HEK293 (cell line): Measurements from ENCODE around the gene CST7.

Experiments used
- CTCF ChIA-PET: fragments of 350-600 bp; formaldehyde crosslinking; extraction: SDS; loops from one replicate; lab custom pipeline; 2021; ENCODE audit warnings: antibody characterized with exemption; lab: Yijun Ruan, JAX
- POLR2A ChIA-PET: fragments of 300-600 bp; formaldehyde crosslinking; extraction: SDS; loops from one replicate; lab custom pipeline; 2020; ENCODE audit warnings: antibody characterized with exemption, inconsistent platforms; lab: Yijun Ruan, JAX
- H3K27ac ChIP-seq: fragments of 200-500 bp; sonication (Bioruptor generic); 2 replicates; pipeline ENCODE4 v1.5.1; 2014; ENCODE audit warnings: low read depth, low read length, control low read depth, inconsistent platforms; ENCODE audit errors: extremely low read depth
- H3K36me3 ChIP-seq, 2 experiments: fragments of 200-500 bp in 1 of 2; sonication (Bioruptor generic) in 1 of 2; 1 replicate in 1 of 2; 2 replicates in 1 of 2; pipeline ENCODE4 v1.5.1; 2014 to 2017; ENCODE audit warnings: inconsistent platforms in 2 of 2, low read length in 2 of 2; ENCODE audit not compliant: control insufficient read depth in 2 of 2, insufficient read depth in 1 of 2
- H3K4me1 ChIP-seq: fragments of 200-500 bp; sonication (Bioruptor generic); 2 replicates; pipeline ENCODE4 v1.5.1; 2014; ENCODE audit warnings: mild to moderate bottlenecking, low read length, inconsistent platforms; ENCODE audit not compliant: control insufficient read depth, insufficient read depth
- H3K4me3 ChIP-seq: 2 replicates; pipeline ENCODE4 v1.5.1; 2011; ENCODE audit warnings: low read depth, mild to moderate bottlenecking, control low read depth, low read length, moderate library complexity
- H3K9me3 ChIP-seq: fragments of 200-500 bp; sonication (Bioruptor generic); 2 replicates; pipeline ENCODE4 v1.5.1; 2014; ENCODE audit warnings: low read depth, low read length, inconsistent platforms; ENCODE audit not compliant: control insufficient read depth, insufficient read depth
- GLIS1 ChIP-seq: fragments of 450-650 bp; formaldehyde crosslinking; IDR thresholded peaks from 2 replicates; pipeline ENCODE4 v1.5.1; 2016; ENCODE audit warnings: missing biosample characterization, missing genetic modification characterization
- KLF16 ChIP-seq: fragments of 450-650 bp; formaldehyde crosslinking; IDR thresholded peaks from 2 replicates; pipeline ENCODE4 v1.5.1; 2017; ENCODE audit warnings: missing biosample characterization, missing genetic modification characterization
- PRDM1 ChIP-seq: fragments of 450-650 bp; formaldehyde crosslinking; IDR thresholded peaks from 2 replicates; pipeline ENCODE4; 2016; ENCODE audit warnings: missing biosample characterization, missing genetic modification characterization
- ZBTB17 ChIP-seq: fragments of 450-650 bp; formaldehyde crosslinking; IDR thresholded peaks from 2 replicates; pipeline ENCODE4 v1.5.1; 2016; ENCODE audit warnings: missing biosample characterization, missing genetic modification characterization
- ZBTB20 ChIP-seq: fragments of 450-650 bp; formaldehyde crosslinking; IDR thresholded peaks from 2 replicates; pipeline ENCODE4 v1.5.1; 2016; ENCODE audit warnings: missing biosample characterization, missing genetic modification characterization
- ZBTB48 ChIP-seq: fragments of 450-650 bp; formaldehyde crosslinking; IDR thresholded peaks from 2 replicates; pipeline ENCODE4 v1.5.1; 2016; ENCODE audit warnings: missing biosample characterization, missing genetic modification characterization
- ZBTB7A ChIP-seq: fragments of 450-650 bp; formaldehyde crosslinking; IDR thresholded peaks from 2 replicates; pipeline ENCODE4 v1.5.1; 2016; ENCODE audit warnings: low read depth, missing biosample characterization, missing genetic modification characterization
- ZFP41 ChIP-seq: fragments of 450-650 bp; formaldehyde crosslinking; IDR thresholded peaks from 2 replicates; pipeline ENCODE4 v1.5.1; 2016; ENCODE audit warnings: missing biosample characterization, missing genetic modification characterization, borderline replicate concordance
- ZNF2 ChIP-seq: fragments of 450-650 bp; formaldehyde crosslinking; IDR thresholded peaks from 2 replicates; pipeline ENCODE4 v1.5.1; 2016; ENCODE audit warnings: missing biosample characterization, missing genetic modification characterization
- ZNF202 ChIP-seq: fragments of 450-650 bp; formaldehyde crosslinking; IDR thresholded peaks from 2 replicates; pipeline ENCODE4 v1.5.1; 2016; ENCODE audit warnings: missing biosample characterization, missing genetic modification characterization, borderline replicate concordance
- ZNF239 ChIP-seq: fragments of 450-650 bp; formaldehyde crosslinking; IDR thresholded peaks from 2 replicates; pipeline ENCODE4 v1.5.1; 2016; ENCODE audit warnings: missing biosample characterization, missing genetic modification characterization
- ZNF350 ChIP-seq: fragments of 450-650 bp; formaldehyde crosslinking; IDR thresholded peaks from 2 replicates; pipeline ENCODE4 v1.5.0; 2017; ENCODE audit warnings: missing biosample characterization, mild to moderate bottlenecking, missing genetic modification characterization
- ZNF366 ChIP-seq: fragments of 450-650 bp; formaldehyde crosslinking; conservative IDR thresholded peaks from 2 replicates; pipeline ENCODE4 v1.5.1; 2016; ENCODE audit warnings: missing biosample characterization, missing genetic modification characterization
- ZNF416 ChIP-seq: fragments of 450-650 bp; formaldehyde crosslinking; IDR thresholded peaks from 2 replicates; pipeline ENCODE4 v1.5.1; 2016; ENCODE audit warnings: missing biosample characterization, missing genetic modification characterization
- ZNF488 ChIP-seq: fragments of 450-650 bp; formaldehyde crosslinking; IDR thresholded peaks from 2 replicates; pipeline ENCODE4 v1.5.1; 2016; ENCODE audit warnings: missing biosample characterization, missing genetic modification characterization
- ZNF549 ChIP-seq: fragments of 450-650 bp; IDR thresholded peaks from 2 replicates; pipeline ENCODE4 v1.5.1; 2018; ENCODE audit warnings: missing biosample characterization, missing genetic modification characterization, mild to moderate bottlenecking, inconsistent platforms, moderate library complexity
- ZNF626 ChIP-seq: fragments of 450-650 bp; sonication (Bioruptor Pico); formaldehyde crosslinking; IDR thresholded peaks from 2 replicates; pipeline ENCODE4 v1.5.1; 2018; ENCODE audit warnings: missing biosample characterization, missing genetic modification characterization, inconsistent platforms
- ZNF76 ChIP-seq: fragments of 450-650 bp; formaldehyde crosslinking; IDR thresholded peaks from 2 replicates; pipeline ENCODE4; 2016; ENCODE audit warnings: low read depth, missing biosample characterization, missing genetic modification characterization, borderline replicate concordance
- ZNF776 ChIP-seq: fragments of 450-650 bp; formaldehyde crosslinking; IDR thresholded peaks from 2 replicates; pipeline ENCODE4 v1.5.0; 2017; ENCODE audit warnings: missing biosample characterization, missing genetic modification characterization, borderline replicate concordance
- ZNF792 ChIP-seq: fragments of 450-650 bp; formaldehyde crosslinking; IDR thresholded peaks from 2 replicates; pipeline ENCODE4 v1.5.1; 2016; ENCODE audit warnings: missing biosample characterization, missing genetic modification characterization
- ZNF837 ChIP-seq: fragments of 450-650 bp; formaldehyde crosslinking; IDR thresholded peaks from 2 replicates; pipeline ENCODE4 v1.5.1; 2016; ENCODE audit warnings: missing biosample characterization, missing genetic modification characterization
- ZSCAN16 ChIP-seq: fragments of 450-650 bp; formaldehyde crosslinking; IDR thresholded peaks from 2 replicates; pipeline ENCODE4 v1.5.1; 2016; ENCODE audit warnings: missing biosample characterization, missing genetic modification characterization
- TF ChIP-seq, protein P1 (sequence below): fragments of 450-650 bp; formaldehyde crosslinking; IDR thresholded peaks from 2 replicates; pipeline ENCODE4 v1.5.1; 2016; ENCODE audit warnings: missing biosample characterization, missing genetic modification characterization

The CST7 gene

GRCh38 chr20:24959591-24960301, 10.7 kb downstream of the CST7 start:
- Histone ChIP-seq H3K36me3 (peaks cover 0 to 63% of the 10 kb centered on the region in 2 experiments; a peak in 1 of 3 replicates), H3K4me3 (no peak overlapping the region), H3K4me1 (no peaks in the 10 kb centered on the region)
- POLR2A ChIA-PET = no interaction called here
- no peak for TF ChIP-seq ZNF776 (tag by site-specific recombination)
- no peak for TF ChIP-seq ZNF366 (tag by site-specific recombination)
- TF ChIP-seq, all 188 proteins: peak for 0
- H3K27ac ChIP-seq = no peak overlapping the region
- CTCF ChIA-PET = no interaction called here
- H3K9me3 ChIP-seq = no peaks in the 10 kb centered on the region

DNA sequence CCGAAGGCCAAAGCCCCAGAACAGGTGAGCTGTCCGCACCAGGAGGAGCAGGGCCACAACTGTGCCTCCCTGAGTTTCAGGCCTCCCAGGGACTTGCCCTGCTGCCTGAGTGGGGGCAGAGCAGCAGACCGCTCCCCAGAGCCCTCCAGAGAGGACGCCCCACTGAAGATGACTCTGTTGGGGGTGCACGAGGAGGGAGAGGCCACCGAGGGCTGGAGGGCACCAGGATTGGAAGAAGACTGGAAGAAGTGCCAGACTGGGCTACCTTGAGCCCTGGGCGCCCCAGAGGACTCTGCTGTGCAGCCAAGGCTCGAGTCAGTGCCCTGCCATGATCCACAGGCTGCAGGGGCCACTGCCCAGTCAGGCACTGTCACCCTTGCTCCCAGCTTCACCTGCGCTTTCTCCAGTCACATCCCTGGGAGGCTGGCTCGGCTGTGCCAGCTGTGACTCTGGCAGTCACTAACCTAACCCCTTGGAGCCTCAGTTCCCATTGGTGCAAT, 11.3 kb downstream of the CST7 start:
- peaks cover 0 to 69% of the 10 kb centered on the region in 2 experiments; a peak in 1 of 3 replicates for H3K36me3 ChIP-seq
- H3K27ac ChIP-seq = no peak overlapping the region
- TF ChIP-seq GLIS1 (tag by site-specific recombination) (0 out of 2 replicates have a peak, but pooled peaks have one; percentile 22), ZNF837 (no peak)
- H3K4me1 ChIP-seq = no peaks in the 10 kb centered on the region
- no peak overlapping the region for H3K4me3 ChIP-seq
- ChIA-PET CTCF (no interaction called here), POLR2A (no interaction called here)
- H3K9me3 ChIP-seq = no peaks in the 10 kb centered on the region

GRCh38 chr20:24960861-24961260, 11.8 kb downstream of the CST7 start:
- peaks cover 0 to 74% of the 10 kb centered on the region in 2 experiments; a peak in 1 of 3 replicates for H3K36me3 ChIP-seq
- POLR2A ChIA-PET = no interaction called here

DNA sequence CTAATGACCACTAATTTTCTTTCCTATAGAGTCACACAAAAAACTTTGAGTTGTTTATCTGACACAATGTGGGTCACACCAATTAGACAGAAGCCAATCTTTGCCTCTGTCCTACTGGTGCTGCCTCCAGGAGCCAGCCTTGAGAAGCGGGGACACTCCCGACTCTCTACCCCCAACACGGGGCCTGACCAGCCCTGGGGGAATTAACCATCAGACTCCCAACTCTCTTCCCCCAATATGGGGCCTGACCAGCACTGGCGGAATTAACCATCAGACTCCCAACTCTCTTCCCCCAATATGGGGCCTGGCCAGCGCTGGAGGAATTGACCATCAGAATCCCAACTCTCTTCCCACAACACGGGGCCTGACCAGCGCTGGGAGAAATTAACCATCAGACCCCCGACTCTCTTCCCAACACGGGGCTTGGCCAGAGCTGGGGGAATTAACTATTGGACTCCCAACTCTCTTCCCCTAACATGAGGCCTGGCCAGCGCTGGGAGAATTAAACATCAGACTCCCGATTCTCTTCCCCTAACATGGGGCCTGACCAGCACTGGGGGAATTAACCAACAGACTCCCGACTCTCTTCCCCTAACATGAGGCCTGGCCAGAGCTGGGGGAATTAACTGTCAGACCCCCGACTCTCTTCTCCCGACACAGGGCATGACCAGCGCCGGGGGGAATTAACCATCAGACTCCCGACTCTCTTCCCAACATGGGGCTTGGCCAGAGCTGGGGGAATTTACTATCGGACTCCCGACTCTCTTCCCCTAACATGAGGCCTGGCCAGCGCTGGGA, 12.5 kb downstream of the CST7 start:
- ChIA-PET POLR2A (no interaction called here), CTCF (interaction anchor here (0.6 kb wide), 1 partner anchor 219 kb away, joined by 3 read pairs; no protein-coding TSS in a partner anchor)
- Histone ChIP-seq H3K27ac (no peak overlapping the region), H3K4me3 (no peak overlapping the region), H3K36me3 (peaks cover 0 to 81% of the 10 kb centered on the region in 2 experiments; a peak in 1 of 3 replicates), H3K4me1 (no peaks in the 10 kb centered on the region), H3K9me3 (no peaks in the 10 kb centered on the region)
- TF ChIP-seq ZNF350 (no peak), ZBTB20 (tag by site-specific recombination) (no peak), ZSCAN16 (tag by site-specific recombination) (no peak)
- TF ChIP-seq, all 188 proteins: peak for 0

More at GRCh38 chr20:24960861-24961260, 11.8 kb downstream of the CST7 start:
- no peaks in the 10 kb centered on the region for H3K4me1 ChIP-seq
- H3K9me3 ChIP-seq = no peaks in the 10 kb centered on the region
- CTCF ChIA-PET = interaction anchor here (0.6 kb wide), 1 partner anchor 220 kb away, joined by 3 read pairs; no protein-coding TSS in a partner anchor
- H3K27ac ChIP-seq = no peak overlapping the region
- H3K4me3 ChIP-seq = no peak overlapping the region
- TF ChIP-seq ZNF76 (tag by site-specific recombination) = no peak
- no peak for TF ChIP-seq ZBTB7A
- no peak for TF ChIP-seq ZNF239 (tag by site-specific recombination)
- TF ChIP-seq ZNF202 (tag by site-specific recombination) = no peak
- TF ChIP-seq ZBTB20 (tag by site-specific recombination) = no peak
- TF ChIP-seq ZNF2 = no peak
- TF ChIP-seq KLF16 = no peak
- TF ChIP-seq PRDM1 (tag by site-specific recombination) = no peak

DNA sequence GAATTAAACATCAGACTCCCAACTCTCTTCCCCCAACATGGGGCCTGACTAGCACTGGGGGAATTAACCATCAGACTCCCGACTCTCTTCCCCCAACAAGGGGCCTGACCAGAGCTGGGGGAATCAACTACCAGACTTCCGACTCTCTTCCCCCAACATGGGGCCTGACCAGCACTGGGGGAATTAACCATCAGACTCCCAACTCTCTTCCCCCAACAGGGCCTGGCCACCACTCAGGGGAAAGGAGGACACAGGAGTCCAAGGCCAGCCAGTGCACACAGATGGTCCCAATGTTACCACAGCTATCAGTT, 13.1 kb downstream of the CST7 start:
- no peak overlapping the region for H3K4me3 ChIP-seq
- H3K27ac ChIP-seq = no peak overlapping the region
- ChIA-PET POLR2A (no interaction called here), CTCF (no interaction called here)
- peaks cover 0 to 82% of the 10 kb centered on the region in 2 experiments; a peak in 1 of 3 replicates for H3K36me3 ChIP-seq
- H3K9me3 ChIP-seq = no peaks in the 10 kb centered on the region
- no peaks in the 10 kb centered on the region for H3K4me1 ChIP-seq
- TF ChIP-seq ZNF416 = no peak
- no peak for TF ChIP-seq ZFP41 (tag by site-specific recombination)
- TF ChIP-seq ZNF549 (tag by site-specific recombination) = no peak
- TF ChIP-seq ZBTB17 (tag by site-specific recombination) = no peak
- TF ChIP-seq ZNF488 (tag by site-specific recombination) = no peak
- no peak for TF ChIP-seq ZNF792 (tag by site-specific recombination)
- no peak for TF ChIP-seq ZBTB48 (tag by site-specific recombination)
- no peak for TF ChIP-seq ZBTB7A
- TF ChIP-seq, protein P1, sequence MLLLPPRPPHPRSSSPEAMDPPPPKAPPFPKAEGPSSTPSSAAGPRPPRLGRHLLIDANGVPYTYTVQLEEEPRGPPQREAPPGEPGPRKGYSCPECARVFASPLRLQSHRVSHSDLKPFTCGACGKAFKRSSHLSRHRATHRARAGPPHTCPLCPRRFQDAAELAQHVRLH (tag by site-specific recombination) = no peak
- no peak for TF ChIP-seq ZNF626
